ENCODE measurements around the gene C1orf210.

Gene C1orf210

DNA sequence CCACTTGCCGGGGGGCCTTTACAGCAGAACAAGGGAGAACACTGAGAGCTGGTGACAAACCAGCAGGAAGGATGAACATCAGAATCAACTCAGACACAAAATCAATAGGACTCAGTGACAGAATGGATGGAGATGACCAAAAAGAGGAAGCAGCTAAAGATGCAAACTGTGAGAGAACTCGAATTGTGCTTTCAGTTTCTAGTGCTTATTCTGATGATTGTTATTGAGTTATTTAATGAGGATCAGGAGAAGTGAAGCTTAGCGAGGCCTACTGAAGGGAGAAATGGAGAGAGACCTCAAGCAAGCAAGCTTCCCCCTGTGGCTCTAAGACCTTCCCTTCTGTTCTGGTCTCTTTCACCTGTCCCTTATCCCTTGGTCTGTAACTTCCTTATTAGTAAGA lies 45.9 kb downstream of the C1orf210 start:
- Histone ChIP-seq H2BK5ac (ENCODE audit: low read length) (no peak overlapping the region), H3K18ac (ENCODE audit: low read length) (no peak overlapping the region), H3K27ac (replicated peaks; ENCODE audit: low read length) (no peak overlapping the region), H3K4me3 (ENCODE audit: low read length in 2 of 2) (no peak overlapping the region), H2BK120ac (ENCODE audit: low read depth, low read length) (no peak overlapping the region), H3K4me2 (ENCODE audit: insufficient read depth, low read length, poor library complexity, severe bottlenecking) (no peak overlapping the region), H3K79me1 (ENCODE audit: low read depth, low read length) (no peaks in the 10 kb centered on the region), H3K27me3 (ENCODE audit: control insufficient read depth in 3 of 3, insufficient read depth in 3 of 3, low read depth in 1 of 3, low read length in 3 of 3) (peaks cover 0 to 9% (median 0%) of the 10 kb centered on the region in 3 experiments), H3K36me3 (replicated peaks in 1 of 2; ENCODE audit: control insufficient read depth in 2 of 2, insufficient read depth in 2 of 2, low read length in 2 of 2) (no peaks in the 10 kb centered on the region), H3K23ac (ENCODE audit: low read depth, low read length, poor library complexity) (no peak overlapping the region), H3K4me1 (ENCODE audit: control insufficient read depth in 2 of 2, insufficient read depth in 1 of 2, low read depth in 1 of 2, low read length in 2 of 2) (peaks cover 0 to 3% of the 10 kb centered on the region in 2 donors), H2BK12ac (ENCODE audit: low read length) (no peak overlapping the region), H2BK15ac (ENCODE audit: low read length) (no peak overlapping the region), H4K8ac (ENCODE audit: low read depth, low read length) (no peak overlapping the region), H3K9ac (ENCODE audit: low read depth, low read length, poor library complexity) (no peak overlapping the region), H2AK5ac (ENCODE audit: low read depth, low read length) (no peak overlapping the region), H4K91ac (ENCODE audit: low read depth, low read length, poor library complexity) (no peak overlapping the region), H3K4ac (ENCODE audit: low read length) (no peak overlapping the region), H3K9me3 (replicated peaks in 1 of 2; ENCODE audit: control insufficient read depth in 2 of 2, insufficient read depth in 1 of 2, low read depth in 1 of 2, low read length in 2 of 2) (no peaks in the 10 kb centered on the region), H2AFZ (ENCODE audit: low read length) (no peak overlapping the region), H3K14ac (ENCODE audit: low read length) (no peak overlapping the region)
- DNase-seq (ENCODE audit: low spot score): no peak
- no CpG with 5 or more reads among the region's 3 CpGs for WGBS, 2 donors (ENCODE audit: extremely low coverage in 2 of 2, insufficient read length in 2 of 2, insufficient replicate concordance in 1 of 2)

DNA sequence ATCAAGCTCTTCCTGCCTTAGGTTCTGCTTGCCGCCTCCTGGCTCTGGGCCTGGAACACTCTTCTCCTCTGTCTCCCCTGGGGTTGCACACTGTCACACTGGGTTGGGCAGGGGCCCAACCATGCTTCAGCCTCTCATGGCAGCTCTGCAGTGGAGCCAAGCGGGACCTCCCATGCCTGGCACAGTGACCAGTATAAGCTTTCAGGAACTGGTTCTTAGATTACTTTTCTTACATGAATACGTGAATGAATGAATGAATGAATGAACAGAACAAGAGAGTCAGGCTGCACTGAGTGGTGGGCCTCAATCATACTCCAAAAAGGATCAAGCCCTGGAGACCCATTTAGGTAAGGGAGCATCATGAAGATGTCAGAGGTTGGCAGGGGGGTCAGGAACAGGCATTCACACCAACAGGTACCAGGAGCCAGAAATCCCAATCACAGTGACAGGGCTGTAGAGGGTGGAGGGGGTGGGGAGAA lies 46.4 kb downstream of the C1orf210 start:
- no peak overlapping the region for H2AK5ac ChIP-seq (ENCODE audit: low read depth, low read length)
- H3K4me2 ChIP-seq (ENCODE audit: insufficient read depth, low read length, poor library complexity, severe bottlenecking): no peak overlapping the region
- peaks cover 0 to 12% (median 0%) of the 10 kb centered on the region in 3 experiments for H3K27me3 ChIP-seq (ENCODE audit: control insufficient read depth in 3 of 3, insufficient read depth in 3 of 3, low read depth in 1 of 3, low read length in 3 of 3)
- H3K18ac ChIP-seq (ENCODE audit: low read length): no peak overlapping the region
- H4K8ac ChIP-seq (ENCODE audit: low read depth, low read length): no peak overlapping the region
- no peak overlapping the region for H2BK120ac ChIP-seq (ENCODE audit: low read depth, low read length)
- H3K27ac ChIP-seq (replicated peaks; ENCODE audit: low read length): no peak overlapping the region
- WGBS, 2 donors (ENCODE audit: extremely low coverage in 2 of 2, insufficient read length in 2 of 2, insufficient replicate concordance in 1 of 2): no CpG with 5 or more reads among the region's 3 CpGs
- no peak overlapping the region for H3K9ac ChIP-seq (ENCODE audit: low read depth, low read length, poor library complexity)
- H4K91ac ChIP-seq (ENCODE audit: low read depth, low read length, poor library complexity): no peak overlapping the region
- no peak overlapping the region for H2BK12ac ChIP-seq (ENCODE audit: low read length)
- no peak overlapping the region for H3K14ac ChIP-seq (ENCODE audit: low read length)
- no peak overlapping the region for H3K4me3 ChIP-seq (ENCODE audit: low read length in 2 of 2)
- no peaks in the 10 kb centered on the region for H3K9me3 ChIP-seq (replicated peaks in 1 of 2; ENCODE audit: control insufficient read depth in 2 of 2, insufficient read depth in 1 of 2, low read depth in 1 of 2, low read length in 2 of 2)
- no peak overlapping the region for H3K4ac ChIP-seq (ENCODE audit: low read length)
- no peak for DNase-seq (ENCODE audit: low spot score)
- H2AFZ ChIP-seq (ENCODE audit: low read length): no peak overlapping the region
- H3K4me1 ChIP-seq (ENCODE audit: control insufficient read depth in 2 of 2, insufficient read depth in 1 of 2, low read depth in 1 of 2, low read length in 2 of 2): peaks cover 0 to 3% of the 10 kb centered on the region in 2 donors
- no peak overlapping the region for H2BK15ac ChIP-seq (ENCODE audit: low read length)
- no peak overlapping the region for H3K23ac ChIP-seq (ENCODE audit: low read depth, low read length, poor library complexity)
- no peak overlapping the region for H2BK5ac ChIP-seq (ENCODE audit: low read length)
- no peaks in the 10 kb centered on the region for H3K36me3 ChIP-seq (replicated peaks in 1 of 2; ENCODE audit: control insufficient read depth in 2 of 2, insufficient read depth in 2 of 2, low read length in 2 of 2)
- H3K79me1 ChIP-seq (ENCODE audit: low read depth, low read length): no peaks in the 10 kb centered on the region

DNA sequence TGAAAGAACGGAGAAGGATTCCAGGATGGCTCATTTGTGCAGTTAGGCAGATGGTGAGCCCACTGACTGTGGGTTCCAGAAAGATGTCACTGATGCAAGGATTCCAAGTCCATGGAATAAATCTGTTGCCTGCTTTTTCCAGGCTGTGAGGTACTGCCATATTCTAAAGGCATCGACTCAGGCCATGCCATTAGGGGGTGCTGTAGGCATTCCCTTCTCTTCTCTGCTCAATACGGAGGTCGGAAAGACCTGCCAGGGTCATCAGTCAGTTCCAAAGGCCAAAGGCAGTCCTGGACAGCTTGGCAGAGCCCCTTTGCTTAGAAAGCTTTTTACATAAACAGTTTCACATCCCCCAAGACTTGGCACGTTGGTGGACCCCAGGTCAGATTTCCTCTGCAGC lies 47.3 kb downstream of the C1orf210 start:
- Histone ChIP-seq H3K9me3 (replicated peaks in 1 of 2; ENCODE audit: control insufficient read depth in 2 of 2, insufficient read depth in 1 of 2, low read depth in 1 of 2, low read length in 2 of 2) (no peaks in the 10 kb centered on the region), H3K4me1 (ENCODE audit: control insufficient read depth in 2 of 2, insufficient read depth in 1 of 2, low read depth in 1 of 2, low read length in 2 of 2) (no peaks in the 10 kb centered on the region), H3K79me1 (ENCODE audit: low read depth, low read length) (no peaks in the 10 kb centered on the region), H3K4ac (ENCODE audit: low read length) (no peak overlapping the region), H3K27me3 (ENCODE audit: control insufficient read depth in 3 of 3, insufficient read depth in 3 of 3, low read depth in 1 of 3, low read length in 3 of 3) (peaks cover 0 to 19% (median 0%) of the 10 kb centered on the region in 3 experiments), H3K9ac (ENCODE audit: low read depth, low read length, poor library complexity) (no peak overlapping the region), H3K4me2 (ENCODE audit: insufficient read depth, low read length, poor library complexity, severe bottlenecking) (no peak overlapping the region), H3K27ac (replicated peaks; ENCODE audit: low read length) (no peak overlapping the region), H2BK15ac (ENCODE audit: low read length) (no peak overlapping the region), H3K36me3 (replicated peaks in 1 of 2; ENCODE audit: control insufficient read depth in 2 of 2, insufficient read depth in 2 of 2, low read length in 2 of 2) (no peaks in the 10 kb centered on the region), H3K18ac (ENCODE audit: low read length) (no peak overlapping the region), H4K91ac (ENCODE audit: low read depth, low read length, poor library complexity) (no peak overlapping the region), H2AFZ (ENCODE audit: low read length) (no peak overlapping the region), H2AK5ac (ENCODE audit: low read depth, low read length) (no peak overlapping the region), H4K8ac (ENCODE audit: low read depth, low read length) (no peak overlapping the region), H2BK5ac (ENCODE audit: low read length) (no peak overlapping the region), H2BK120ac (ENCODE audit: low read depth, low read length) (no peak overlapping the region), H3K23ac (ENCODE audit: low read depth, low read length, poor library complexity) (no peak overlapping the region), H3K4me3 (ENCODE audit: low read length in 2 of 2) (no peak overlapping the region), H2BK12ac (ENCODE audit: low read length) (no peak overlapping the region), H3K14ac (ENCODE audit: low read length) (no peak overlapping the region)
- WGBS, 2 donors (ENCODE audit: extremely low coverage in 2 of 2, insufficient read length in 2 of 2, insufficient replicate concordance in 1 of 2): no CpG with 5 or more reads among the region's 5 CpGs
- peak; percentile 64 for DNase-seq (ENCODE audit: low spot score)

DNA sequence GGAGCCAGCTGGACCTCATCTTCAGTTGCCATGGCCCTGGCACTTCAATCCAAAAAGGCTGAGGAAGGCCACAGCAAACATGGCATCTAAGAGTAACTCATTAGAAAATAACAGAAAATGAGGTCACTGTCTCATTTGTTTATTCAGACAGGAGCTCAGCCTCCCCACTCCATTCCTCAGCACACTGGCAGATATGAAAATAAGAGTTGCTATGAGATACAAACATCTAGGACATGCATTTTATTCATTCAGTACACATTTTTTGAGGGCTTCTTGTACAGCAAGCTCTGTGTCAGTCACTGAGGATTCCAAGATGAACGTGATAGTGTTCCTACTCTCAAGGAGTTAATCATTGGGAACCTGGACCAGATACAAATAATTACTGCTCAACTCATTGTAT lies 48.3 kb downstream of the C1orf210 start:
- no peaks in the 10 kb centered on the region for H3K36me3 ChIP-seq (replicated peaks in 1 of 2; ENCODE audit: control insufficient read depth in 2 of 2, insufficient read depth in 2 of 2, low read length in 2 of 2)
- H4K91ac ChIP-seq (ENCODE audit: low read depth, low read length, poor library complexity): no peak overlapping the region
- H3K9me3 ChIP-seq (replicated peaks in 1 of 2; ENCODE audit: control insufficient read depth in 2 of 2, insufficient read depth in 1 of 2, low read depth in 1 of 2, low read length in 2 of 2): no peaks in the 10 kb centered on the region
- no peak overlapping the region for H3K23ac ChIP-seq (ENCODE audit: low read depth, low read length, poor library complexity)
- H2BK120ac ChIP-seq (ENCODE audit: low read depth, low read length): no peak overlapping the region
- no peak overlapping the region for H3K27ac ChIP-seq (replicated peaks; ENCODE audit: low read length)
- no peak overlapping the region for H2AFZ ChIP-seq (ENCODE audit: low read length)
- H2BK15ac ChIP-seq (ENCODE audit: low read length): no peak overlapping the region
- H3K4me3 ChIP-seq (ENCODE audit: low read length in 2 of 2): no peak overlapping the region
- no peak overlapping the region for H3K4me2 ChIP-seq (ENCODE audit: insufficient read depth, low read length, poor library complexity, severe bottlenecking)
- no peak overlapping the region for H2AK5ac ChIP-seq (ENCODE audit: low read depth, low read length)
- H3K9ac ChIP-seq (ENCODE audit: low read depth, low read length, poor library complexity): no peak overlapping the region
- H3K4ac ChIP-seq (ENCODE audit: low read length): no peak overlapping the region
- DNase-seq (ENCODE audit: low spot score): no peak
- no peak overlapping the region for H3K18ac ChIP-seq (ENCODE audit: low read length)
- H3K79me1 ChIP-seq (ENCODE audit: low read depth, low read length): no peaks in the 10 kb centered on the region
- peaks cover 0 to 25% (median 0%) of the 10 kb centered on the region in 3 experiments for H3K27me3 ChIP-seq (ENCODE audit: control insufficient read depth in 3 of 3, insufficient read depth in 3 of 3, low read depth in 1 of 3, low read length in 3 of 3)
- H4K8ac ChIP-seq (ENCODE audit: low read depth, low read length): no peak overlapping the region
- no peak overlapping the region for H2BK5ac ChIP-seq (ENCODE audit: low read length)
- H3K4me1 ChIP-seq (ENCODE audit: control insufficient read depth in 2 of 2, insufficient read depth in 1 of 2, low read depth in 1 of 2, low read length in 2 of 2): no peaks in the 10 kb centered on the region
- H2BK12ac ChIP-seq (ENCODE audit: low read length): no peak overlapping the region
- no peak overlapping the region for H3K14ac ChIP-seq (ENCODE audit: low read length)
- WGBS, 2 donors (ENCODE audit: extremely low coverage in 2 of 2, insufficient read length in 2 of 2, insufficient replicate concordance in 1 of 2): no CpG with 5 or more reads among the region's 1 CpG
